UCSD-AML1 (cell line): ENCODE measurements around the gene PRIM2.
"Not testable (repeated sequence)": the region's sequence is repeated elsewhere in the genome, so short reads cannot be mapped to it uniquely, and the experiment has no call there.

Experiments
- DNase-seq: peaks from one replicate; lab custom pipeline; 2025; ENCODE audit not compliant: unreplicated experiment; lab: John Stamatoyannopoulos, UW

Gene PRIM2

GRCh38 chr6:57491795-57492194, 174.4 kb downstream of the PRIM2 start:
- not testable (repeated sequence) for DNase-seq

- not testable (repeated sequence) for DNase-seq
Observed at GRCh38 chr6:57496251-57496650, 178.8 kb downstream of the PRIM2 start.

GRCh38 chr6:57500368-57501021, 183.1 kb downstream of the PRIM2 start:
- not testable (repeated sequence) for DNase-seq

- not testable (repeated sequence) for DNase-seq
Observed at GRCh38 chr6:57502387-57502786, 185.0 kb downstream of the PRIM2 start.

- not testable (repeated sequence) for DNase-seq
Observed at GRCh38 chr6:57505251-57505650, 187.8 kb downstream of the PRIM2 start.

GRCh38 chr6:57510390-57510789, 193.0 kb downstream of the PRIM2 start:
- not testable (repeated sequence) for DNase-seq

GRCh38 chr6:57515171-57515570, 197.7 kb downstream of the PRIM2 start:
- not testable (repeated sequence) for DNase-seq

GRCh38 chr6:57515845-57516244, 198.4 kb downstream of the PRIM2 start:
- DNase-seq: not testable (repeated sequence)

- DNase-seq: not testable (repeated sequence)
Observed at GRCh38 chr6:57516776-57517175, 199.3 kb downstream of the PRIM2 start.

- DNase-seq: not testable (repeated sequence)
Observed at GRCh38 chr6:57519198-57519597, 201.8 kb downstream of the PRIM2 start.

GRCh38 chr6:57521085-57521484, 203.7 kb downstream of the PRIM2 start:
- not testable (repeated sequence) for DNase-seq

GRCh38 chr6:57523221-57523620, 205.8 kb downstream of the PRIM2 start:
- DNase-seq: not testable (repeated sequence)

- not testable (repeated sequence) for DNase-seq
Observed at GRCh38 chr6:57529755-57530154, 212.3 kb downstream of the PRIM2 start.

- DNase-seq: not testable (repeated sequence)
Observed at GRCh38 chr6:57532660-57533059, 215.2 kb downstream of the PRIM2 start.

- DNase-seq: not testable (repeated sequence)
Observed at GRCh38 chr6:57535121-57535520, 217.7 kb downstream of the PRIM2 start.

GRCh38 chr6:57535994-57536393, 218.6 kb downstream of the PRIM2 start:
- DNase-seq: not testable (repeated sequence)

- not testable (repeated sequence) for DNase-seq
Observed at GRCh38 chr6:57537916-57538315, 220.5 kb downstream of the PRIM2 start.

- not testable (repeated sequence) for DNase-seq
Observed at GRCh38 chr6:57551961-57552360, 234.5 kb downstream of the PRIM2 start.

- not testable (repeated sequence) for DNase-seq
Observed at GRCh38 chr6:57557855-57558254, 240.4 kb downstream of the PRIM2 start.

GRCh38 chr6:57559170-57559569, 241.7 kb downstream of the PRIM2 start:
- not testable (repeated sequence) for DNase-seq

GRCh38 chr6:57562233-57562632, 244.8 kb downstream of the PRIM2 start:
- DNase-seq: not testable (repeated sequence)

GRCh38 chr6:57572119-57572518, 254.7 kb downstream of the PRIM2 start:
- not testable (repeated sequence) for DNase-seq

- not testable (repeated sequence) for DNase-seq
Observed at GRCh38 chr6:57572844-57573243, 255.4 kb downstream of the PRIM2 start.
